Parietal lobe (tissue), 2 donors: ENCODE results near the gene CD70. TPM values are rescaled to one million over a fixed set of nuclear protein-coding genes. Genes with fewer than 3 reads are reported as not detected.

Experiments used
- small RNA-seq: library from RNA; depleted of rRNA; stranded (forward); fragments of <200 nt; gene quantifications from one replicate; pipeline ENCODE3, GENCODE V24; 2014; ENCODE audit warnings: low replicate concordance
- total RNA-seq: library from RNA; depleted of rRNA; stranded (reverse); fragments of >200 nt; gene quantifications from one replicate; pipeline ENCODE4 v1.2.3, GENCODE V29; 2014

CD70 gene
- total RNA-seq = not detected

GRCh38 chr19:6590827-6591319 is at the start of gene CD70:
TSS of gene CD70 (minus strand) at chr19:6591150. CDS start at chr19:6591002, 148 bp downstream.

Small RNAs within 50 kb of the gene (small RNA-seq; reads per million reads assigned to genes)
- gene RF00019 = not detected

Other genes with a start within 250 kb of the CD70 start
- gene CLPP, start 229.6 kb downstream of the CD70 start, total RNA-seq = 29.1 TPM
- gene ALKBH7, start 218.4 kb downstream of the CD70 start, total RNA-seq = 22.2 TPM
- 3.1 TPM for gene PSPN, start 215.2 kb downstream of the CD70 start, total RNA-seq
- 40.4 TPM for gene GTF2F1, start 198.0 kb downstream of the CD70 start, total RNA-seq
- 128 TPM for gene KHSRP, start 166.3 kb downstream of the CD70 start, total RNA-seq
- gene SLC25A41, start 157.4 kb downstream of the CD70 start, total RNA-seq = 0.63 TPM
- gene SLC25A23, start 131.4 kb downstream of the CD70 start, total RNA-seq = 23.8 TPM
- gene CRB3, start 126.9 kb downstream of the CD70 start, total RNA-seq = not detected
- not detected for gene DENND1C, start 109.4 kb downstream of the CD70 start, total RNA-seq
- 215 TPM for gene TUBB4A, start 88.8 kb downstream of the CD70 start, total RNA-seq
- 1.9 TPM for gene TNFSF9, start 60.1 kb downstream of the CD70 start, total RNA-seq
- not detected for gene TNFSF14, start 79.0 kb upstream of the CD70 start, total RNA-seq
- gene C3, start 129.5 kb upstream of the CD70 start, total RNA-seq = 35.4 TPM
- gene GPR108, start 146.4 kb upstream of the CD70 start, total RNA-seq = 14.1 TPM
- gene TRIP10, start 148.5 kb upstream of the CD70 start, total RNA-seq = 2.5 TPM
- 0.31 TPM for gene SH2D3A, start 176.3 kb upstream of the CD70 start, total RNA-seq
- gene VAV1, start 181.6 kb upstream of the CD70 start, total RNA-seq = 1.6 TPM